ENCODE results near the gene ZNF48. TPM values are rescaled to one million over a fixed set of nuclear protein-coding genes. Genes with fewer than 3 reads are reported as not detected.

The ZNF48 gene
- total RNA-seq, 4 donors from 2014 or later: 3.4 to 5.4 (median 4.9) TPM

- DNase-seq (ENCODE audit: low spot score) (no peak), ATAC-seq (ENCODE audit: low FRiP score) (peak; percentile 8)
- no peak for TF ChIP-seq CTCF (IDR thresholded peaks at IDR 0.05)
Observed at GRCh38 chr16:30430428-30430970, 35.3 kb downstream of the ZNF48 start.

- ATAC-seq (ENCODE audit: low FRiP score) (no peak), DNase-seq (ENCODE audit: low spot score) (no peak)
- TF ChIP-seq CTCF (IDR thresholded peaks at IDR 0.05): no peak
Observed at GRCh38 chr16:30434852-30435251, 39.6 kb downstream of the ZNF48 start.

- ATAC-seq (ENCODE audit: low FRiP score): no peak
- DNase-seq (ENCODE audit: low spot score): no peak
- TF ChIP-seq CTCF (IDR thresholded peaks at IDR 0.05): no peak
Observed at GRCh38 chr16:30437511-30438046, 42.4 kb downstream of the ZNF48 start.

GRCh38 chr16:30438835-30439234, 43.6 kb downstream of the ZNF48 start:
- no peak for TF ChIP-seq CTCF (IDR thresholded peaks at IDR 0.05)
- no peak for ATAC-seq (ENCODE audit: low FRiP score)
- no peak for DNase-seq (ENCODE audit: low spot score)

- DNase-seq (ENCODE audit: low spot score): no peak
- no peak for TF ChIP-seq CTCF (IDR thresholded peaks at IDR 0.05)
- ATAC-seq (ENCODE audit: low FRiP score): no peak
Observed at GRCh38 chr16:30439720-30440348, 44.6 kb downstream of the ZNF48 start.

- TF ChIP-seq CTCF (IDR thresholded peaks at IDR 0.05): no peak
- no peak for ATAC-seq (ENCODE audit: low FRiP score)
- no peak for DNase-seq (ENCODE audit: low spot score)
Observed at GRCh38 chr16:30443631-30444030, 48.4 kb downstream of the ZNF48 start.

Data from omental fat pad (tissue), 4 donors.